HepG2 (cell line): Measurements from ENCODE around the gene PRKCE. TPM values are rescaled to one million over a fixed set of nuclear protein-coding genes. Genes with fewer than 3 reads are reported as not detected.
A peak's percentile ranks its signal among the peaks of the same experiment; 100 is the strongest.

ENCODE experiments used
- ARNT2 ChIP-seq: sonication (generic); formaldehyde crosslinking; IDR thresholded peaks from 2 replicates; pipeline ENCODE4 v1.8.0; 2022; ENCODE audit warnings: mild to moderate bottlenecking, low read depth, missing genetic modification reagents, moderate library complexity
- ATF7-NPFF ChIP-seq: sonication (generic); formaldehyde crosslinking; IDR thresholded peaks from 2 replicates; pipeline ENCODE4 v1.8.1; 2023; ENCODE audit warnings: mild to moderate bottlenecking, low read depth, missing genetic modification reagents, moderate library complexity
- BRCA1 ChIP-seq: sonication (generic); formaldehyde crosslinking; IDR thresholded peaks from 2 replicates; pipeline ENCODE4 v1.4.0; 2020; ENCODE audit warnings: missing genetic modification reagents
- DMAP1 ChIP-seq: IDR thresholded peaks from 2 replicates; pipeline ENCODE4 v1.6.1; 2016
- DR1 ChIP-seq: sonication (generic); formaldehyde crosslinking; IDR thresholded peaks from 2 replicates; pipeline ENCODE4 v1.8.0; 2021; ENCODE audit warnings: mild to moderate bottlenecking, missing genetic modification reagents, inconsistent platforms
- IRF9 ChIP-seq: sonication (generic); formaldehyde crosslinking; IDR thresholded peaks from 2 replicates; pipeline ENCODE4 v1.8.0; 2022; ENCODE audit warnings: missing genetic modification reagents, mild to moderate bottlenecking, borderline replicate concordance
- LBX2 ChIP-seq: sonication (generic); formaldehyde crosslinking; IDR thresholded peaks from 2 replicates; pipeline ENCODE4 v1.5.0; 2020; ENCODE audit warnings: missing genetic modification reagents, mild to moderate bottlenecking, borderline replicate concordance
- PITX1 ChIP-seq: sonication (generic); formaldehyde crosslinking; IDR thresholded peaks from 2 replicates; pipeline ENCODE4 v1.5.1; 2020; ENCODE audit warnings: mild to moderate bottlenecking, missing genetic modification reagents
- REL ChIP-seq: sonication (generic); formaldehyde crosslinking; conservative IDR thresholded peaks from 2 replicates; pipeline ENCODE4 v1.8.0; 2022; ENCODE audit warnings: mild to moderate bottlenecking, missing genetic modification reagents, moderate library complexity
- RFXAP ChIP-seq: sonication (generic); formaldehyde crosslinking; IDR thresholded peaks from 2 replicates; pipeline ENCODE4 v1.4.0; 2020; ENCODE audit warnings: missing genetic modification reagents, borderline replicate concordance
- RORA ChIP-seq: sonication (generic); formaldehyde crosslinking; IDR thresholded peaks from 2 replicates; pipeline ENCODE4 v1.5.0; 2020; ENCODE audit warnings: mild to moderate bottlenecking, missing genetic modification reagents, moderate library complexity
- SALL1 ChIP-seq: sonication (generic); formaldehyde crosslinking; IDR thresholded peaks from 2 replicates; pipeline ENCODE4 v1.8.0; 2022; ENCODE audit warnings: mild to moderate bottlenecking, missing genetic modification reagents
- SMAD9 ChIP-seq: sonication (generic); formaldehyde crosslinking; IDR thresholded peaks from 2 replicates; pipeline ENCODE4 v1.5.1; 2020; ENCODE audit warnings: mild to moderate bottlenecking, missing genetic modification reagents
- SMC3 ChIP-seq: IDR thresholded peaks from 2 replicates; pipeline ENCODE4 v1.6.1; 2011; ENCODE audit warnings: low read length, improper control_type of control experiment
- SP1 ChIP-seq, 2 experiments: fragments of 450-650 bp in 1 of 2; sonication (generic) in 1 of 2; formaldehyde crosslinking in 1 of 2; IDR thresholded peaks; 2 replicates each; pipeline versions ENCODE4 v1.4.0 to v1.6.1; 2016 to 2020; ENCODE audit warnings: missing genetic modification reagents in 1 of 2
- SRY ChIP-seq: sonication (generic); formaldehyde crosslinking; IDR thresholded peaks from 2 replicates; pipeline ENCODE4 v1.8.0; 2022; ENCODE audit warnings: mild to moderate bottlenecking, missing genetic modification reagents
- ZBTB42 ChIP-seq: sonication (generic); formaldehyde crosslinking; IDR thresholded peaks from 2 replicates; pipeline ENCODE4 v1.5.0; 2020; ENCODE audit warnings: mild to moderate bottlenecking, missing genetic modification reagents
- ZFP62 ChIP-seq: sonication (generic); formaldehyde crosslinking; IDR thresholded peaks from 2 replicates; pipeline ENCODE4 v1.4.0; 2020; ENCODE audit warnings: missing genetic modification reagents
- ZNF180 ChIP-seq: sonication (generic); formaldehyde crosslinking; IDR thresholded peaks from 2 replicates; pipeline ENCODE4 v1.4.0; 2020; ENCODE audit warnings: low read depth, missing genetic modification reagents, borderline replicate concordance
- ZNF256 ChIP-seq: sonication (generic); formaldehyde crosslinking; conservative IDR thresholded peaks from 2 replicates; pipeline ENCODE4 v1.4.0; 2020; ENCODE audit warnings: missing genetic modification reagents
- ZNF609 ChIP-seq: sonication (generic); formaldehyde crosslinking; IDR thresholded peaks from 2 replicates; pipeline ENCODE4 v1.4.0; 2020; ENCODE audit warnings: mild to moderate bottlenecking, missing genetic modification reagents, borderline replicate concordance
- ZNF710 ChIP-seq: sonication (generic); formaldehyde crosslinking; IDR thresholded peaks from 2 replicates; pipeline ENCODE4 v1.5.0; 2020; ENCODE audit warnings: mild to moderate bottlenecking, missing genetic modification reagents, borderline replicate concordance
- ZNF747 ChIP-seq: sonication (generic); formaldehyde crosslinking; IDR thresholded peaks from 2 replicates; pipeline ENCODE4 v1.8.1; 2023; ENCODE audit warnings: missing genetic modification reagents, mild to moderate bottlenecking, borderline replicate concordance
- polyA plus RNA-seq, 8 experiments: library from polyadenylated mRNA; depleted of rRNA in 3 of 8; stranded (reverse) in 7 of 8; unstranded in 1 of 8; fragments of >200 nt; fragmentation: Illumina TruSeq in 4 of 8; extraction: Trizol in 4 of 8; gene quantifications; 2 replicates each; pipeline versions ENCODE4 v1.2.1 to v1.2.3, GENCODE V29; 2011 to 2016; ENCODE audit warnings: low read depth in 4 of 8, missing spikeins in 1 of 8, mixed read lengths in 1 of 8; ENCODE audit not compliant: insufficient read depth in 1 of 8
- total RNA-seq, 5 experiments: library from RNA; depleted of rRNA; stranded (reverse); fragments of >200 nt; fragmentation: Illumina TruSeq; extraction: Trizol; gene quantifications; 2 replicates each; pipeline ENCODE4 v1.2.3, GENCODE V29; 2016; ENCODE audit warnings: low read depth in 1 of 5

The PRKCE gene
- total and polyA plus RNA-seq, 2 of the 13 experiments (the other 11 are each of a cell fraction or from before 2014, with no cell fraction given) = 1.0 to 3.9 TPM

- TF ChIP-seq ZFP62 (CRISPR knock-in tag) (no peak), ATF7-NPFF (0 out of 2 replicates have a peak, but pooled peaks have one; percentile 46), ZNF180 (no peak), SMAD9 (CRISPR knock-in tag) (no peak), RFXAP (CRISPR knock-in tag) (no peak), SALL1 (0 out of 2 replicates have a peak, but pooled peaks have one; percentile 26), PITX1 (CRISPR knock-in tag) (no peak), ZNF256 (CRISPR knock-in tag) (no peak), SRY (CRISPR knock-in tag) (0 out of 2 replicates have a peak, but pooled peaks have one; percentile 42), SMC3 (no peak), ZNF710 (peak; percentile 46; the same call in 1 of the 2 replicates), RORA (CRISPR knock-in tag) (no peak), ARNT2 (CRISPR knock-in tag) (peak; percentile 70), ZNF609 (no peak), REL (CRISPR knock-in tag) (no peak), DMAP1 (CRISPR knock-in tag) (0 out of 2 replicates have a peak, but pooled peaks have one; percentile 11), SP1 (IDR thresholded peaks at IDR 0.05) (no peak), SP1 (CRISPR knock-in tag; IDR thresholded peaks at IDR 0.05) (no peak), BRCA1 (0 out of 2 replicates have a peak, but pooled peaks have one; percentile 64), ZBTB42 (no peak), ZNF747 (no peak), IRF9 (CRISPR knock-in tag) (peak; percentile 38; the same call in 1 of the 2 replicates), LBX2 (no peak), DR1 (CRISPR knock-in tag) (no peak)
Measured at GRCh38 chr2:46230115-46230571, 578.7 kb downstream of the PRKCE start (continued).
